ENCODE data around the gene GMPPB. TPM values are rescaled to one million over a fixed set of nuclear protein-coding genes. Genes with fewer than 3 reads are reported as not detected.

Gene GMPPB
- total and polyA plus RNA-seq, 2 of the 8 experiments (the other 6 are each of a cell fraction or from before 2014, with no cell fraction given), result 20.9 to 23.9 TPM

GRCh38 chr3:49751501-49751900 is 27.8 kb upstream of the GMPPB start (continued):
- TF ChIP-seq CTBP2 (IDR thresholded peaks at IDR 0.05; ENCODE audit: borderline replicate concordance, insufficient read depth, insufficient read length, low read length), result no peak
- no peak for TF ChIP-seq FOSL1 (IDR thresholded peaks at IDR 0.05; ENCODE audit: insufficient read depth, low read depth, low read length)
- no peak for TF ChIP-seq RXRA (IDR thresholded peaks at IDR 0.05; ENCODE audit: insufficient read depth, low read depth, low read length)
- no peak for TF ChIP-seq SIRT6 (IDR thresholded peaks at IDR 0.05; ENCODE audit: low read length)
- TF ChIP-seq TAF1 (IDR thresholded peaks at IDR 0.05; ENCODE audit: low read depth, low read length), result no peak

All from H1 (cell line).